ENCODE results near the gene USP12. TPM values are rescaled to one million over a fixed set of nuclear protein-coding genes. Genes with fewer than 3 reads are reported as not detected.

Gene USP12
- total RNA-seq, 2 experiments from 2014 or later, result 19.3 to 19.8 TPM

- CTCF ChIA-PET, result interaction anchor here (1.2 kb wide), 1 partner anchor 104 kb away, joined by 4 read pairs; the partner anchor contains the start of gene RASL11A
- no peak overlapping the region for H3K27ac Mint-ChIP-seq
- peaks cover 56% of the 10 kb centered on the region for H3K4me1 Mint-ChIP-seq (ENCODE audit: low read depth)
- POLR2A ChIA-PET, result no interaction called here
- no peak for ATAC-seq
- H3K27me3 Mint-ChIP-seq (ENCODE audit: low read depth), result no peaks in the 10 kb centered on the region
- H3K36me3 Mint-ChIP-seq (ENCODE audit: low read depth), result peaks cover 10% of the 10 kb centered on the region
- H3K4me3 Mint-ChIP-seq, result no peak overlapping the region
- H3K9me3 Mint-ChIP-seq (ENCODE audit: insufficient read depth), result no peaks in the 10 kb centered on the region
- DNase-seq, result no peak
Observed at GRCh38 chr13:27166313-27166712, 5.3 kb downstream of the USP12 start.

GRCh38 chr13:27161980-27162379 lies 9.6 kb downstream of the USP12 start:
- CTCF ChIA-PET, result interaction anchor here (0.6 to 1.3 kb wide), 5 partner anchors 28 to 177 kb away, joined by 3 to 4 read pairs (median 3); no protein-coding TSS in a partner anchor
- H3K9me3 Mint-ChIP-seq (ENCODE audit: insufficient read depth), result no peaks in the 10 kb centered on the region
- H3K27ac Mint-ChIP-seq, result no peak overlapping the region
- H3K4me1 Mint-ChIP-seq (ENCODE audit: low read depth), result peaks cover 40% of the 10 kb centered on the region
- H3K4me3 Mint-ChIP-seq, result no peak overlapping the region
- H3K36me3 Mint-ChIP-seq (ENCODE audit: low read depth), result peaks cover 25% of the 10 kb centered on the region
- ATAC-seq (no peak), DNase-seq (no peak)
- POLR2A ChIA-PET, result interaction anchor here (1.0 to 2.0 kb wide), 2 partner anchors 9 to 31 kb away, joined by 3 to 6 read pairs; no protein-coding TSS in a partner anchor
- no peaks in the 10 kb centered on the region for H3K27me3 Mint-ChIP-seq (ENCODE audit: low read depth)

GRCh38 chr13:27161423-27161822 lies 10.2 kb downstream of the USP12 start:
- Mint-ChIP-seq H3K4me1 (ENCODE audit: low read depth) (peaks cover 37% of the 10 kb centered on the region), H3K4me3 (no peak overlapping the region), H3K27me3 (ENCODE audit: low read depth) (no peaks in the 10 kb centered on the region), H3K27ac (no peak overlapping the region), H3K9me3 (ENCODE audit: insufficient read depth) (no peaks in the 10 kb centered on the region), H3K36me3 (ENCODE audit: low read depth) (peaks cover 30% of the 10 kb centered on the region)
- DNase-seq (no peak), ATAC-seq (no peak)
- ChIA-PET POLR2A (interaction anchor here (0.6 to 2.0 kb wide), 2 partner anchors 9 to 746 kb away, joined by 3 to 6 read pairs; no protein-coding TSS in a partner anchor), CTCF (interaction anchor here (1.0 to 1.2 kb wide), 3 partner anchors 32 to 190 kb away, joined by 3 to 4 read pairs (median 3); no protein-coding TSS in a partner anchor)

GRCh38 chr13:27160657-27161295 lies 10.8 kb downstream of the USP12 start:
- POLR2A ChIA-PET, result interaction anchor here (0.6 to 2.0 kb wide), 2 partner anchors 10 to 745 kb away, joined by 3 to 6 read pairs; no protein-coding TSS in a partner anchor
- Mint-ChIP-seq H3K27me3 (ENCODE audit: low read depth) (no peaks in the 10 kb centered on the region), H3K27ac (no peak overlapping the region), H3K9me3 (ENCODE audit: insufficient read depth) (peaks cover 5% of the 10 kb centered on the region), H3K4me3 (no peak overlapping the region), H3K4me1 (ENCODE audit: low read depth) (peaks cover 31% of the 10 kb centered on the region), H3K36me3 (ENCODE audit: low read depth) (peaks cover 36% of the 10 kb centered on the region)
- ATAC-seq (no peak), DNase-seq (no peak)
- CTCF ChIA-PET, result interaction anchor here (0.7 to 1.0 kb wide), 2 partner anchors 12 to 189 kb away, joined by 3 read pairs; no protein-coding TSS in a partner anchor

- Mint-ChIP-seq H3K27me3 (ENCODE audit: low read depth) (no peaks in the 10 kb centered on the region), H3K27ac (no peak overlapping the region), H3K9me3 (ENCODE audit: insufficient read depth) (peaks cover 5% of the 10 kb centered on the region), H3K4me1 (ENCODE audit: low read depth) (peaks cover 28% of the 10 kb centered on the region), H3K4me3 (no peak overlapping the region), H3K36me3 (ENCODE audit: low read depth) (peaks cover 36% of the 10 kb centered on the region)
- ChIA-PET POLR2A (interaction anchor here (2.0 kb wide), 1 partner anchor 11 kb away, joined by 6 read pairs; no protein-coding TSS in a partner anchor), CTCF (interaction anchor here (0.7 kb wide), 1 partner anchor 13 kb away, joined by 3 read pairs; no protein-coding TSS in a partner anchor)
- no peak for ATAC-seq
- DNase-seq, result no peak
Observed at GRCh38 chr13:27159806-27160563, 11.6 kb downstream of the USP12 start.

- ChIA-PET POLR2A (no interaction called here), CTCF (no interaction called here)
- no peak overlapping the region for H3K27ac Mint-ChIP-seq
- H3K9me3 Mint-ChIP-seq (ENCODE audit: insufficient read depth), result peaks cover 5% of the 10 kb centered on the region
- H3K27me3 Mint-ChIP-seq (ENCODE audit: low read depth), result no peaks in the 10 kb centered on the region
- ATAC-seq (no peak), DNase-seq (no peak)
- H3K4me3 Mint-ChIP-seq, result no peak overlapping the region
- peaks cover 25% of the 10 kb centered on the region for H3K4me1 Mint-ChIP-seq (ENCODE audit: low read depth)
- H3K36me3 Mint-ChIP-seq (ENCODE audit: low read depth), result peaks cover 46% of the 10 kb centered on the region
Observed at GRCh38 chr13:27158335-27158734, 13.3 kb downstream of the USP12 start.

- H3K36me3 Mint-ChIP-seq (ENCODE audit: low read depth), result peaks cover 32% of the 10 kb centered on the region
- peaks cover 28% of the 10 kb centered on the region for H3K4me1 Mint-ChIP-seq (ENCODE audit: low read depth)
- no peaks in the 10 kb centered on the region for H3K27me3 Mint-ChIP-seq (ENCODE audit: low read depth)
- DNase-seq (no peak), ATAC-seq (no peak)
- POLR2A ChIA-PET, result no interaction called here
- no peak overlapping the region for H3K4me3 Mint-ChIP-seq
- peaks cover 5% of the 10 kb centered on the region for H3K9me3 Mint-ChIP-seq (ENCODE audit: insufficient read depth)
- CTCF ChIA-PET, result interaction anchor here (0.8 to 1.3 kb wide), 3 partner anchors 18 to 23 kb away, joined by 3 read pairs; no protein-coding TSS in a partner anchor
- H3K27ac Mint-ChIP-seq, result no peak overlapping the region
Observed at GRCh38 chr13:27151798-27152599, 19.6 kb downstream of the USP12 start.

- no peak for DNase-seq
- Mint-ChIP-seq H3K4me3 (no peak overlapping the region), H3K27ac (no peak overlapping the region), H3K4me1 (ENCODE audit: low read depth) (peaks cover 35% of the 10 kb centered on the region), H3K36me3 (ENCODE audit: low read depth) (peaks cover 23% of the 10 kb centered on the region), H3K27me3 (ENCODE audit: low read depth) (no peaks in the 10 kb centered on the region), H3K9me3 (ENCODE audit: insufficient read depth) (no peaks in the 10 kb centered on the region)
- ATAC-seq, result no peak
- POLR2A ChIA-PET, result interaction anchor here (0.6 kb wide), 1 partner anchor 285 kb away, joined by 3 read pairs; no protein-coding TSS in a partner anchor
- CTCF ChIA-PET, result interaction anchor here (1.1 to 1.3 kb wide), 2 partner anchors 17 to 203 kb away, joined by 3 read pairs; no protein-coding TSS in a partner anchor
Observed at GRCh38 chr13:27149702-27150101, 21.9 kb downstream of the USP12 start.

- ATAC-seq, result no peak
- POLR2A ChIA-PET, result interaction anchor here (0.6 kb wide), 1 partner anchor 286 kb away, joined by 3 read pairs; no protein-coding TSS in a partner anchor
- CTCF ChIA-PET, result interaction anchor here (1.1 kb wide), 1 partner anchor 202 kb away, joined by 3 read pairs; no protein-coding TSS in a partner anchor
- no peak for DNase-seq
- H3K4me3 Mint-ChIP-seq, result no peak overlapping the region
- H3K9me3 Mint-ChIP-seq (ENCODE audit: insufficient read depth), result no peaks in the 10 kb centered on the region
- no peaks in the 10 kb centered on the region for H3K27me3 Mint-ChIP-seq (ENCODE audit: low read depth)
- H3K4me1 Mint-ChIP-seq (ENCODE audit: low read depth), result peaks cover 35% of the 10 kb centered on the region
- no peak overlapping the region for H3K27ac Mint-ChIP-seq
- H3K36me3 Mint-ChIP-seq (ENCODE audit: low read depth), result peaks cover 17% of the 10 kb centered on the region
Observed at GRCh38 chr13:27148900-27149299, 22.7 kb downstream of the USP12 start.

GRCh38 chr13:27147530-27148170 lies 24.0 kb downstream of the USP12 start:
- peaks cover 22% of the 10 kb centered on the region for H3K36me3 Mint-ChIP-seq (ENCODE audit: low read depth)
- DNase-seq (no peak), ATAC-seq (peak; percentile 61)
- H3K4me3 Mint-ChIP-seq, result no peak overlapping the region
- peaks cover 8% of the 10 kb centered on the region for H3K9me3 Mint-ChIP-seq (ENCODE audit: insufficient read depth)
- ChIA-PET POLR2A (interaction anchor here (0.6 to 1.3 kb wide), 3 partner anchors 16 to 103 kb away, joined by 3 to 11 read pairs (median 3); partner anchors contain the start of gene RPL21), CTCF (interaction anchor here (1.0 to 1.7 kb wide), 2 partner anchors 14 to 16 kb away, joined by 4 to 12 read pairs; no protein-coding TSS in a partner anchor)
- H3K4me1 Mint-ChIP-seq (ENCODE audit: low read depth), result peaks cover 38% of the 10 kb centered on the region
- peak overlapping the region; percentile 68 for H3K27ac Mint-ChIP-seq
- H3K27me3 Mint-ChIP-seq (ENCODE audit: low read depth), result no peaks in the 10 kb centered on the region
